Glutamatergic neuron (in vitro differentiated cells): Measurements from ENCODE around the gene OVOL2. TPM values are rescaled to one million over a fixed set of nuclear protein-coding genes. Genes with fewer than 3 reads are reported as not detected.
"Not testable (repeated sequence)": the region's sequence is repeated elsewhere in the genome, so short reads cannot be mapped to it uniquely, and the experiment has no call there.

Source experiments
- DNase-seq: peaks from one replicate; pipeline ENCODE4 v3.0.0; 2022
- H3K27ac Mint-ChIP-seq: one replicate; pipeline ENCODE4 v1.8.0; 2020; ENCODE audit warnings: mild to moderate bottlenecking, mixed read lengths, inconsistent platforms; ENCODE audit not compliant: unreplicated experiment
- H3K27me3 Mint-ChIP-seq: one replicate; pipeline ENCODE4 v1.8.0; 2020; ENCODE audit warnings: mild to moderate bottlenecking, moderate library complexity, mixed read lengths, inconsistent platforms; ENCODE audit not compliant: unreplicated experiment
- H3K36me3 Mint-ChIP-seq: one replicate; pipeline ENCODE4 v1.8.0; 2020; ENCODE audit warnings: mild to moderate bottlenecking, mixed read lengths, inconsistent platforms; ENCODE audit not compliant: unreplicated experiment
- H3K4me1 Mint-ChIP-seq: one replicate; pipeline ENCODE4 v1.8.0; 2020; ENCODE audit warnings: mild to moderate bottlenecking, low read depth, mixed read lengths, inconsistent platforms; ENCODE audit not compliant: unreplicated experiment
- H3K4me3 Mint-ChIP-seq: one replicate; pipeline ENCODE4 v1.8.0; 2020; ENCODE audit warnings: mild to moderate bottlenecking, mixed read lengths, inconsistent platforms; ENCODE audit not compliant: unreplicated experiment
- H3K9me3 Mint-ChIP-seq: one replicate; pipeline ENCODE4 v1.8.0; 2020; ENCODE audit warnings: mild to moderate bottlenecking, moderate library complexity, mixed read lengths, inconsistent platforms; ENCODE audit not compliant: unreplicated experiment
- total RNA-seq: library from RNA; stranded (reverse); fragmentation: NEBNext Ultra II Directional; extraction: Animal tissue kit (Norgen Biotek cat#: 25700); gene quantifications from one replicate; pipeline ENCODE4 v1.2.1, GENCODE V29; 2021; ENCODE audit not compliant: unreplicated experiment
- TF ChIP-seq, protein P1 (sequence below): fragments of 200-600 bp; sonication (generic); IDR thresholded peaks from one replicate; pipeline ENCODE4 v1.5.0; 2021; ENCODE audit not compliant: partially characterized antibody, unreplicated experiment

The OVOL2 gene
- total RNA-seq, 1 donor from 2014 or later = not detected

DNA sequence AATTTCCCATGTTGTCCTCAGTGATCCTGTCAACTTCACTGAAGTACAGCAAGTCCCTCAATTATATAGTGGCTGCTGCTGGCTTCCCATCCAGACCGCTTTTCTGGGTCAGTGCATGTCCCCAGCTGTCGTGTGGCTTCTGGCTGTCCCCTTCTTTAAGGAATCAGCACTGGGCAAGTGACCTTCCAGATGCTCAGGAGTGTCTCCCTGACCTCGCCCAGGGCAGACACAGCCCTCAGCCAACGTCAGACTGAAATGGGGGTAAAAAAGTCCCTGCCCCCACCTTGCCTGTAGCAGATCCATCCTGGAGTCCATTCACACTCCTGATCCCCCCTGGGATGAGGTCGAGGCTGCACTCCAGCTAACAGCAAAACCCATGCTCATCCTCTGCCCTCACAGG, 23.7 kb downstream of the OVOL2 start:
- Mint-ChIP-seq H3K4me1 (peaks cover 11% of the 10 kb centered on the region), H3K36me3 (no peaks in the 10 kb centered on the region), H3K27me3 (no peaks in the 10 kb centered on the region), H3K9me3 (peaks cover 2% of the 10 kb centered on the region), H3K27ac (peak overlapping the region; percentile 13), H3K4me3 (no peak overlapping the region)
- TF ChIP-seq, protein P1, sequence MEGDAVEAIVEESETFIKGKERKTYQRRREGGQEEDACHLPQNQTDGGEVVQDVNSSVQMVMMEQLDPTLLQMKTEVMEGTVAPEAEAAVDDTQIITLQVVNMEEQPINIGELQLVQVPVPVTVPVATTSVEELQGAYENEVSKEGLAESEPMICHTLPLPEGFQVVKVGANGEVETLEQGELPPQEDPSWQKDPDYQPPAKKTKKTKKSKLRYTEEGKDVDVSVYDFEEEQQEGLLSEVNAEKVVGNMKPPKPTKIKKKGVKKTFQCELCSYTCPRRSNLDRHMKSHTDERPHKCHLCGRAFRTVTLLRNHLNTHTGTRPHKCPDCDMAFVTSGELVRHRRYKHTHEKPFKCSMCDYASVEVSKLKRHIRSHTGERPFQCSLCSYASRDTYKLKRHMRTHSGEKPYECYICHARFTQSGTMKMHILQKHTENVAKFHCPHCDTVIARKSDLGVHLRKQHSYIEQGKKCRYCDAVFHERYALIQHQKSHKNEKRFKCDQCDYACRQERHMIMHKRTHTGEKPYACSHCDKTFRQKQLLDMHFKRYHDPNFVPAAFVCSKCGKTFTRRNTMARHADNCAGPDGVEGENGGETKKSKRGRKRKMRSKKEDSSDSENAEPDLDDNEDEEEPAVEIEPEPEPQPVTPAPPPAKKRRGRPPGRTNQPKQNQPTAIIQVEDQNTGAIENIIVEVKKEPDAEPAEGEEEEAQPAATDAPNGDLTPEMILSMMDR = no peak
- DNase-seq = no peak

GRCh38 chr20:18032977-18033892, 24.5 kb downstream of the OVOL2 start:
- no peaks in the 10 kb centered on the region for H3K36me3 Mint-ChIP-seq
- TF ChIP-seq, protein P1 = peak; percentile 32
- H3K9me3 Mint-ChIP-seq = no peaks in the 10 kb centered on the region
- H3K27me3 Mint-ChIP-seq = no peaks in the 10 kb centered on the region
- DNase-seq = no peak
- H3K4me3 Mint-ChIP-seq = no peak overlapping the region
- no peak overlapping the region for H3K27ac Mint-ChIP-seq
- H3K4me1 Mint-ChIP-seq = peaks cover 11% of the 10 kb centered on the region

DNA sequence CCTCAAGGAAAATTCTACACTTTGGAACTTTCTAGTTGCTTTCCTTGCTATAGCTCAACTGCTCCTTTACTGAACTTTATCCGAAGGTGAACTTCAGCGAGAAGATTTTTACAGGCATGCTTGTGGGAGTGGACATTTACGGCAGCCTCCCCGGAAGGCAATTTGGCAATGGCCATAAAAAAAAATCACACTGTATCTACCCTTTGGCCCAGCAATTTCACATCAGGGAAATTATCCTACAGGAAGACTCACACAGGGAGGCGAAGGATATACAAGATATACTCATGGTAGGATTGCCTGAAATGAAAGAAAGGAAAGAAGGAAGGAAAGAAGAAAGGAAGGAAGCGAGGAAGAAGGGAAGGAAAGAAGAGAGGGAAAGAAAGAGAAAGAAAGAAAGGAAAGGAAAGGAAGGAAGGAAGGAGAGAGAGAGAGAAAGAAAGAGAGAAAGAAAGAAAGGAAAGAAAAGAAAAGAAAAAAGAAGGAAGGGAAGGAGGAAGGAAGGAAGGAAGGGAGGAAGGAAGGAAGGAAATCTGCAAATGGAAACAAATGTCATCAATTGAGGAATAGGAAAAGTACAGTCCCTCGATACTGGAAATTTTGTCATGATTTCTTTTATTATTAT, 25.7 kb downstream of the OVOL2 start:
- Mint-ChIP-seq H3K4me1 (peaks cover 11% of the 10 kb centered on the region), H3K27ac (no peak overlapping the region)
- TF ChIP-seq, protein P1 = no peak

GRCh38 chr20:18031050-18031449, 26.7 kb downstream of the OVOL2 start:
- Mint-ChIP-seq H3K27ac (no peak overlapping the region), H3K4me1 (peaks cover 11% of the 10 kb centered on the region), H3K9me3 (no peaks in the 10 kb centered on the region), H3K4me3 (no peak overlapping the region), H3K36me3 (no peaks in the 10 kb centered on the region), H3K27me3 (no peaks in the 10 kb centered on the region)
- TF ChIP-seq, protein P1 = no peak
- DNase-seq = no peak

More for the DNA sequence above, 25.7 kb downstream of the OVOL2 start:
- no peak overlapping the region for H3K4me3 Mint-ChIP-seq
- no peak for DNase-seq
- H3K27me3 Mint-ChIP-seq = no peaks in the 10 kb centered on the region
- no peaks in the 10 kb centered on the region for H3K9me3 Mint-ChIP-seq
- no peaks in the 10 kb centered on the region for H3K36me3 Mint-ChIP-seq

DNA sequence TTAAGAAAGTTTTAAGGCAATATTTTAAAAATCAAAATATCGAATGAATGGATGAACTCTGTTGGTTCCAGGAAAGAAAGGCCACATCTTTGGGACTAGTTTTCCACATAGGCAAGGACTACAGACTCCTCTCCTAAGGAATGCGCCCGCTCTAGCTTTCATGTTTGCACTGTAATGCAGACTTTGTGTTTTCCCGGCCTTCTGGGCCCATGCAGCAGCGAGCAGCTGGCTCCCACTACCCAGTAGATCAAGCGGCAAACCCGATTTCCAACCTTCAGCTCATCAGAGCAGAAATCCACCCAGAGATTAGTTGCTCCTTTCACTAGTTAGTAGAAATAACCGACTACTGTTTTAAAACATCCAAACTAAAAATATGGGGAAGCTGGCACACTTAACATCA, 27.7 kb downstream of the OVOL2 start:
- H3K27me3 Mint-ChIP-seq = no peaks in the 10 kb centered on the region
- peaks cover 11% of the 10 kb centered on the region for H3K4me1 Mint-ChIP-seq
- H3K36me3 Mint-ChIP-seq = no peaks in the 10 kb centered on the region
- no peak overlapping the region for H3K27ac Mint-ChIP-seq
- no peak overlapping the region for H3K4me3 Mint-ChIP-seq
- no peaks in the 10 kb centered on the region for H3K9me3 Mint-ChIP-seq
- DNase-seq = no peak
- TF ChIP-seq, protein P1 = no peak

- H3K27ac Mint-ChIP-seq, H3K36me3 Mint-ChIP-seq, H3K4me1 Mint-ChIP-seq, H3K4me3 Mint-ChIP-seq, DNase-seq, H3K27me3 Mint-ChIP-seq, H3K9me3 Mint-ChIP-seq: not testable (repeated sequence)
These were observed 30.7 kb downstream of the OVOL2 start for GRCh38 chr20:18027011-18027410.
